HepG2 (cell line): ENCODE measurements around the gene HEPACAM. TPM values are rescaled to one million over a fixed set of nuclear protein-coding genes. Genes with fewer than 3 reads are reported as not detected.

Experiments
- AGO2 ChIP-seq: fragments of 200-400 bp; formaldehyde crosslinking; optimal IDR thresholded peaks from 2 replicates; pipeline ENCODE3; 2017; ENCODE audit warnings: mild to moderate bottlenecking, low read depth, low read length, moderate library complexity
- CCAR2 ChIP-seq: fragments of 200-400 bp; formaldehyde crosslinking; optimal IDR thresholded peaks from 2 replicates; pipeline ENCODE3; 2018; ENCODE audit warnings: low read depth, mild to moderate bottlenecking, low read length, moderate library complexity
- KDM2A ChIP-seq: sonication (generic); formaldehyde crosslinking; IDR thresholded peaks from 2 replicates; pipeline ENCODE4 v1.4.0; 2020; ENCODE audit warnings: low read depth, missing genetic modification reagents, borderline replicate concordance
- KDM6A ChIP-seq: IDR thresholded peaks from 2 replicates; pipeline ENCODE4 v1.6.1; 2016; ENCODE audit warnings: low read depth
- KMT2A ChIP-seq: sonication (generic); formaldehyde crosslinking; IDR thresholded peaks from 2 replicates; pipeline ENCODE4 v1.4.0; 2020; ENCODE audit warnings: missing genetic modification reagents
- RELA ChIP-seq: sonication (generic); formaldehyde crosslinking; IDR thresholded peaks from 2 replicates; pipeline ENCODE4 v1.4.0; 2020; ENCODE audit warnings: missing genetic modification reagents
- SAP130 ChIP-seq: IDR thresholded peaks from 2 replicates; pipeline ENCODE4 v1.6.1; 2016; ENCODE audit warnings: low read depth
- SP1 ChIP-seq, 2 experiments: fragments of 450-650 bp in 1 of 2; sonication (generic) in 1 of 2; formaldehyde crosslinking in 1 of 2; IDR thresholded peaks; 2 replicates each; pipeline versions ENCODE4 v1.4.0 to v1.6.1; 2016 to 2020; ENCODE audit warnings: missing genetic modification reagents in 1 of 2
- ZNF180 ChIP-seq: sonication (generic); formaldehyde crosslinking; IDR thresholded peaks from 2 replicates; pipeline ENCODE4 v1.4.0; 2020; ENCODE audit warnings: low read depth, missing genetic modification reagents, borderline replicate concordance
- ZNF605 ChIP-seq: sonication (generic); formaldehyde crosslinking; IDR thresholded peaks from 2 replicates; pipeline ENCODE4 v1.8.0; 2022; ENCODE audit warnings: mild to moderate bottlenecking, missing genetic modification reagents
- polyA plus RNA-seq, 8 experiments: library from polyadenylated mRNA; depleted of rRNA in 3 of 8; stranded (reverse) in 7 of 8; unstranded in 1 of 8; fragments of >200 nt; fragmentation: Illumina TruSeq in 4 of 8; extraction: Trizol in 4 of 8; gene quantifications; 2 replicates each; pipeline versions ENCODE4 v1.2.1 to v1.2.3, GENCODE V29; 2011 to 2016; ENCODE audit warnings: low read depth in 4 of 8, missing spikeins in 1 of 8, mixed read lengths in 1 of 8; ENCODE audit not compliant: insufficient read depth in 1 of 8
- total RNA-seq, 5 experiments: library from RNA; depleted of rRNA; stranded (reverse); fragments of >200 nt; fragmentation: Illumina TruSeq; extraction: Trizol; gene quantifications; 2 replicates each; pipeline ENCODE4 v1.2.3, GENCODE V29; 2016; ENCODE audit warnings: low read depth in 1 of 5
- TF ChIP-seq, protein P1 (sequence below): sonication (generic); formaldehyde crosslinking; IDR thresholded peaks from 2 replicates; pipeline ENCODE4 v1.8.1; 2022; ENCODE audit warnings: mild to moderate bottlenecking, missing genetic modification reagents
- TF ChIP-seq, protein P2 (sequence below): IDR thresholded peaks from 2 replicates; pipeline ENCODE4 v1.6.1; 2016; ENCODE audit warnings: mild to moderate bottlenecking
- TF ChIP-seq, protein P3 (sequence below): sonication (generic); formaldehyde crosslinking; IDR thresholded peaks from 2 replicates; pipeline ENCODE4 v1.4.0; 2020; ENCODE audit warnings: mild to moderate bottlenecking, missing genetic modification reagents
- TF ChIP-seq, protein P4 (sequence below): sonication (generic); IDR thresholded peaks from 2 replicates; pipeline ENCODE4 v1.6.1; 2016; ENCODE audit warnings: low read depth, borderline replicate concordance
- TF ChIP-seq, protein P5 (sequence below): sonication (generic); formaldehyde crosslinking; IDR thresholded peaks from 2 replicates; pipeline ENCODE4 v1.4.0; 2020; ENCODE audit warnings: mild to moderate bottlenecking, missing genetic modification reagents

The HEPACAM gene
- total and polyA plus RNA-seq, 2 of the 13 experiments (the other 11 are each of a cell fraction or from before 2014, with no cell fraction given): 66.9 to 121 TPM

DNA sequence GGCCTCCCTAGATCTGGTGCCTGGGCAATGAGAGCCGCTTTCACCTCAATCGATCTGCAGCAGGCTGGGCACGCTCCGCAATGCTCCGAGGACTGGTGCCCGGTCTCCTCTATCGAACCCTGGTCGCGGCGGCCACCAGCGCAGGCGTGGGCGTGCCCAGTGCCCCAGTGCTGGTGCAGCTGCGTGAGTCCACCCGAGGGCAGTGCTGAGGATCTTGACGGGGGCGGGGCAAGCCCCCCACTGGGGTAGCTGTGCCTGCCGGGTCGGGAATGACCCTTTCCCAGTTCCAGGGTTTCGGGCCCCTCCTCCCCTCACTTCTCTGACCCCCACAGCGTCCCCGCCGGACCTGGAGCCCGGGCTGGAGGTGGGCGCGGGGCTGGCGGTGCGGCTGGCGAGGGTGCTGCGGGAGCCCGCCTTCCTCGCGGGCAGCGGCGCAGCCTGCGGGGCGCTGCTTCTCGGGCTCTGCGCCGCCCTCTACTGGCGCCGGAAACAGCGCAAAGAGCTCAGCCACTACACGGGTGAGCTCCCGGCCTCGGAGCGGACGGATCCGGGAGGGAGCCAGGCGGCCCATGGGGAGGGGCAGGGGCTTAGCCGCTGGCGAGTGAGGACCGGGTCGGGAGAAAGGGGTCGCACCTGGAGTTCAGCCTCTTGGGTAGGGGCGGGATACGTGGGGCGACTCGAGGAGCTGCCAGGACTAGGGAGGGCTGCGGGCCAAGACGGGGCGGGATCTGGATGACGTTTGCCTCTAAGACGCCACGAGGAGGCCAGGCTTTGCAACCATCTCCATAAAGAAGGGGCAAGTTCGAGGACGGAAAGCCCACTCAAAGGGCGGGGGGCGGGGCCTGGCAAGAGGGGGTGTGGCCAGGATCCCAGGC lies 59.7 kb downstream of the HEPACAM start (continued):
- TF ChIP-seq, protein P1, sequence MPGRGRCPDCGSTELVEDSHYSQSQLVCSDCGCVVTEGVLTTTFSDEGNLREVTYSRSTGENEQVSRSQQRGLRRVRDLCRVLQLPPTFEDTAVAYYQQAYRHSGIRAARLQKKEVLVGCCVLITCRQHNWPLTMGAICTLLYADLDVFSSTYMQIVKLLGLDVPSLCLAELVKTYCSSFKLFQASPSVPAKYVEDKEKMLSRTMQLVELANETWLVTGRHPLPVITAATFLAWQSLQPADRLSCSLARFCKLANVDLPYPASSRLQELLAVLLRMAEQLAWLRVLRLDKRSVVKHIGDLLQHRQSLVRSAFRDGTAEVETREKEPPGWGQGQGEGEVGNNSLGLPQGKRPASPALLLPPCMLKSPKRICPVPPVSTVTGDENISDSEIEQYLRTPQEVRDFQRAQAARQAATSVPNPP (CRISPR knock-in tag): peak; percentile 62; the same call in 1 of the 2 replicates
- TF ChIP-seq, protein P2, sequence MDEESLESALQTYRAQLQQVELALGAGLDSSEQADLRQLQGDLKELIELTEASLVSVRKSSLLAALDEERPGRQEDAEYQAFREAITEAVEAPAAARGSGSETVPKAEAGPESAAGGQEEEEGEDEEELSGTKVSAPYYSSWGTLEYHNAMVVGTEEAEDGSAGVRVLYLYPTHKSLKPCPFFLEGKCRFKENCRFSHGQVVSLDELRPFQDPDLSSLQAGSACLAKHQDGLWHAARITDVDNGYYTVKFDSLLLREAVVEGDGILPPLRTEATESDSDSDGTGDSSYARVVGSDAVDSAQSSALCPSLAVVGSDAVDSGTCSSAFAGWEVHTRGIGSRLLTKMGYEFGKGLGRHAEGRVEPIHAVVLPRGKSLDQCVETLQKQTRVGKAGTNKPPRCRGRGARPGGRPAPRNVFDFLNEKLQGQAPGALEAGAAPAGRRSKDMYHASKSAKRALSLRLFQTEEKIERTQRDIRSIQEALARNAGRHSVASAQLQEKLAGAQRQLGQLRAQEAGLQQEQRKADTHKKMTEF (CRISPR knock-in tag): peak; percentile 47; the same call in 1 of the 2 replicates
- TF ChIP-seq AGO2 (peak; percentile 30), ZNF605 (0 out of 2 replicates have a peak, but pooled peaks have one; percentile 18), RELA (CRISPR knock-in tag) (peak; percentile 51; the same call in 1 of the 2 replicates), KDM6A (CRISPR knock-in tag) (no peak), ZNF180 (CRISPR knock-in tag) (no peak), KDM2A (CRISPR knock-in tag) (peak; percentile 79; the same call in 1 of the 2 replicates), SP1 (IDR thresholded peaks at IDR 0.05) (no peak), SP1 (CRISPR knock-in tag; IDR thresholded peaks at IDR 0.05) (peak; percentile 44; the same call in 1 of the 2 replicates), SAP130 (peak; percentile 65), KMT2A (CRISPR knock-in tag) (no peak), CCAR2 (no peak)
- TF ChIP-seq, protein P3, sequence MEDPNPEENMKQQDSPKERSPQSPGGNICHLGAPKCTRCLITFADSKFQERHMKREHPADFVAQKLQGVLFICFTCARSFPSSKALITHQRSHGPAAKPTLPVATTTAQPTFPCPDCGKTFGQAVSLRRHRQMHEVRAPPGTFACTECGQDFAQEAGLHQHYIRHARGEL (CRISPR knock-in tag): no peak
- TF ChIP-seq, protein P4, sequence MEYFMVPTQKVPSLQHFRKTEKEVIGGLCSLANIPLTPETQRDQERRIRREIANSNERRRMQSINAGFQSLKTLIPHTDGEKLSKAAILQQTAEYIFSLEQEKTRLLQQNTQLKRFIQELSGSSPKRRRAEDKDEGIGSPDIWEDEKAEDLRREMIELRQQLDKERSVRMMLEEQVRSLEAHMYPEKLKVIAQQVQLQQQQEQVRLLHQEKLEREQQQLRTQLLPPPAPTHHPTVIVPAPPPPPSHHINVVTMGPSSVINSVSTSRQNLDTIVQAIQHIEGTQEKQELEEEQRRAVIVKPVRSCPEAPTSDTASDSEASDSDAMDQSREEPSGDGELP: peak; percentile 4; the same call in 1 of the 2 replicates
- TF ChIP-seq, protein P5, sequence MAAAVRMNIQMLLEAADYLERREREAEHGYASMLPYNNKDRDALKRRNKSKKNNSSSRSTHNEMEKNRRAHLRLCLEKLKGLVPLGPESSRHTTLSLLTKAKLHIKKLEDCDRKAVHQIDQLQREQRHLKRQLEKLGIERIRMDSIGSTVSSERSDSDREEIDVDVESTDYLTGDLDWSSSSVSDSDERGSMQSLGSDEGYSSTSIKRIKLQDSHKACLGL: peak; percentile 63; the same call in 1 of the 2 replicates
